ENCODE data around the gene ITGBL1.

Gene ITGBL1

GRCh38 chr13:101703081-101703480, 250.6 kb downstream of the ITGBL1 start:
- no peak for DNase-seq (ENCODE audit: low spot score)

GRCh38 chr13:101703838-101704237, 251.4 kb downstream of the ITGBL1 start:
- DNase-seq (ENCODE audit: low spot score): no peak

- no peak for DNase-seq (ENCODE audit: low spot score)
Measured at GRCh38 chr13:101706651-101707050, 254.2 kb downstream of the ITGBL1 start.

GRCh38 chr13:101707659-101708058, 255.2 kb downstream of the ITGBL1 start:
- DNase-seq (ENCODE audit: low spot score): no peak

GRCh38 chr13:101708115-101708514, 255.6 kb downstream of the ITGBL1 start:
- no peak for DNase-seq (ENCODE audit: low spot score)

- no peak for DNase-seq (ENCODE audit: low spot score)
Measured at GRCh38 chr13:101709952-101710351, 257.5 kb downstream of the ITGBL1 start.

GRCh38 chr13:101711307-101712025, 259.0 kb downstream of the ITGBL1 start:
- DNase-seq (ENCODE audit: low spot score): no peak

- DNase-seq (ENCODE audit: low spot score): no peak
Measured at GRCh38 chr13:101712026-101712348, 259.5 kb downstream of the ITGBL1 start.

GRCh38 chr13:101714195-101714594, 261.7 kb downstream of the ITGBL1 start:
- no peak for DNase-seq (ENCODE audit: low spot score)

GRCh38 chr13:101717353-101717752, 264.9 kb downstream of the ITGBL1 start:
- DNase-seq (ENCODE audit: low spot score): no peak

GRCh38 chr13:101718496-101718895, 266.0 kb downstream of the ITGBL1 start:
- no peak for DNase-seq (ENCODE audit: low spot score)

GRCh38 chr13:101726681-101727080, 274.2 kb downstream of the ITGBL1 start:
- DNase-seq (ENCODE audit: low spot score): no peak

GRCh38 chr13:101727118-101727517, 274.6 kb downstream of the ITGBL1 start:
- no peak for DNase-seq (ENCODE audit: low spot score)

- DNase-seq (ENCODE audit: low spot score): no peak
Measured at GRCh38 chr13:101728021-101728420, 275.5 kb downstream of the ITGBL1 start.

GRCh38 chr13:101728615-101729014, 276.1 kb downstream of the ITGBL1 start:
- DNase-seq (ENCODE audit: low spot score): no peak

- no peak for DNase-seq (ENCODE audit: low spot score)
Measured at GRCh38 chr13:101730420-101731000, 278.0 kb downstream of the ITGBL1 start.

- no peak for DNase-seq (ENCODE audit: low spot score)
Measured at GRCh38 chr13:101736566-101736965, 284.1 kb downstream of the ITGBL1 start.

- no peak for DNase-seq (ENCODE audit: low spot score)
Measured at GRCh38 chr13:101738336-101738735, 285.9 kb downstream of the ITGBL1 start.

GRCh38 chr13:101739382-101740178, 287.1 kb downstream of the ITGBL1 start:
- no peak for DNase-seq (ENCODE audit: low spot score)

GRCh38 chr13:101746513-101746912, 294.0 kb downstream of the ITGBL1 start:
- DNase-seq (ENCODE audit: low spot score): no peak

- no peak for DNase-seq (ENCODE audit: low spot score)
Measured at GRCh38 chr13:101747039-101747438, 294.6 kb downstream of the ITGBL1 start.

- no peak for DNase-seq (ENCODE audit: low spot score)
Measured at GRCh38 chr13:101749584-101749983, 297.1 kb downstream of the ITGBL1 start.

GRCh38 chr13:101751488-101751887, 299.0 kb downstream of the ITGBL1 start:
- DNase-seq (ENCODE audit: low spot score): peak; percentile 16

All from hematopoietic multipotent progenitor cell treated with erythropoietin and hydrocortisone succinate and interleukin-3 and kit ligand, for 15 days (in vitro differentiated cells).